DND-41 (cell line): ENCODE data around the gene ADCY7.

Experiments
- ATAC-seq: fragments of 200-7000 bp; cut with Tn5 transposase; 3 replicates; pipeline ENCODE4 v1.9.1; 2021; ENCODE audit warnings: low read depth; ENCODE audit not compliant: insufficient read depth
- DNase-seq: peaks from one replicate; pipeline ENCODE4 v3.0.0-alpha.2; 2020
- H2AFZ ChIP-seq: 2 replicates; pipeline ENCODE4 v1.6.0; 2012; ENCODE audit warnings: low read depth, low read length
- H3K27ac ChIP-seq: 2 replicates; pipeline ENCODE4 v1.5.1; 2012; ENCODE audit warnings: low read length, inconsistent platforms
- H3K27me3 ChIP-seq: fragments of 200-600 bp; sonication (generic); 2 replicates; pipeline ENCODE4 v1.6.0; 2012; ENCODE audit warnings: low read length, mild to moderate bottlenecking, inconsistent platforms; ENCODE audit not compliant: insufficient read depth, poor library complexity
- H3K36me3 ChIP-seq: 2 replicates; pipeline ENCODE4 v1.5.1; 2012; ENCODE audit warnings: low read length, inconsistent platforms; ENCODE audit not compliant: insufficient read depth
- H3K4me1 ChIP-seq: 2 replicates; pipeline ENCODE4 v1.5.1; 2012; ENCODE audit warnings: mild to moderate bottlenecking, low read length; ENCODE audit not compliant: insufficient read depth
- H3K4me2 ChIP-seq: 2 replicates; pipeline ENCODE4 v1.6.0; 2012; ENCODE audit warnings: mild to moderate bottlenecking, moderate library complexity, low read length, inconsistent platforms; ENCODE audit not compliant: insufficient read depth
- H3K4me3 ChIP-seq, 2 experiments: fragments of 200-600 bp in 1 of 2; shearing (Covaris generic) in 1 of 2; 2 replicates each; pipeline ENCODE4 v1.5.1; 2012 to 2016; ENCODE audit warnings: inconsistent platforms in 2 of 2, low read length in 2 of 2, mild to moderate bottlenecking in 2 of 2, low read depth in 1 of 2, moderate library complexity in 1 of 2
- H3K79me2 ChIP-seq: 2 replicates; pipeline ENCODE4 v1.6.0; 2012; ENCODE audit warnings: low read length, inconsistent platforms; ENCODE audit not compliant: insufficient read depth
- H3K9ac ChIP-seq: 2 replicates; pipeline ENCODE4 v1.6.0; 2012; ENCODE audit warnings: low read depth, mild to moderate bottlenecking, inconsistent platforms, low read length, moderate library complexity
- H3K9me3 ChIP-seq: 2 replicates; pipeline ENCODE4 v1.5.1; 2012; ENCODE audit warnings: low read length, moderate library complexity, mild to moderate bottlenecking, inconsistent platforms; ENCODE audit not compliant: insufficient read depth, severe bottlenecking
- H4K20me1 ChIP-seq: 2 replicates; pipeline ENCODE4 v1.6.0; 2012; ENCODE audit warnings: low read length; ENCODE audit not compliant: insufficient read depth
- CTCF ChIP-seq: IDR thresholded peaks from 2 replicates; pipeline ENCODE4 v1.5.1; 2012; ENCODE audit warnings: borderline replicate concordance, low read length, moderate library complexity, mild to moderate bottlenecking; ENCODE audit not compliant: poor library complexity, severe bottlenecking; ENCODE audit errors: extremely low read depth
- EZH2 ChIP-seq: IDR thresholded peaks from 3 replicates; pipeline ENCODE4 v1.6.1; 2012; ENCODE audit warnings: borderline replicate concordance, low read depth, mild to moderate bottlenecking, moderate library complexity, low read length, inconsistent platforms; ENCODE audit not compliant: severe bottlenecking

Gene ADCY7

GRCh38 chr16:50318796-50319578 is 52.6 kb downstream of the ADCY7 start:
- no peak overlapping the region for H3K9ac ChIP-seq
- H3K79me2 ChIP-seq = no peaks in the 10 kb centered on the region
- H3K4me2 ChIP-seq = no peak overlapping the region
- H3K4me3 ChIP-seq = no peak overlapping the region
- TF ChIP-seq EZH2 (no peak), CTCF (no peak)
- DNase-seq = no peak
- ATAC-seq = peak; percentile 35; the same call in 1 of the 3 replicates
- no peaks in the 10 kb centered on the region for H3K4me1 ChIP-seq
- peaks cover 97% of the 10 kb centered on the region for H3K36me3 ChIP-seq
- H3K27me3 ChIP-seq = no peaks in the 10 kb centered on the region
- no peak overlapping the region for H3K27ac ChIP-seq
- H4K20me1 ChIP-seq = no peaks in the 10 kb centered on the region; the same call in 1 of the 2 replicates
- H3K9me3 ChIP-seq = no peaks in the 10 kb centered on the region
- no peak overlapping the region for H2AFZ ChIP-seq

- H4K20me1 ChIP-seq = peaks cover 4% of the 10 kb centered on the region; the same call in 1 of the 2 replicates
- H3K9me3 ChIP-seq = no peaks in the 10 kb centered on the region
- H3K36me3 ChIP-seq = peaks cover 97% of the 10 kb centered on the region
- no peaks in the 10 kb centered on the region for H3K27me3 ChIP-seq
- DNase-seq = no peak
- H2AFZ ChIP-seq = no peak overlapping the region
- ATAC-seq = no peak
- no peak overlapping the region for H3K4me2 ChIP-seq
- TF ChIP-seq EZH2 (no peak), CTCF (no peak)
- H3K4me3 ChIP-seq = no peak overlapping the region
- no peak overlapping the region for H3K27ac ChIP-seq
- no peak overlapping the region for H3K9ac ChIP-seq
- H3K79me2 ChIP-seq = no peaks in the 10 kb centered on the region
- no peaks in the 10 kb centered on the region for H3K4me1 ChIP-seq
Measured at GRCh38 chr16:50320310-50320709, 54.0 kb downstream of the ADCY7 start.

- Histone ChIP-seq H3K4me3 (no peak overlapping the region), H2AFZ (no peak overlapping the region), H3K9ac (no peak overlapping the region), H3K27ac (no peak overlapping the region), H3K36me3 (peaks cover 96% of the 10 kb centered on the region), H3K9me3 (no peaks in the 10 kb centered on the region), H3K27me3 (no peaks in the 10 kb centered on the region), H3K4me2 (no peak overlapping the region), H4K20me1 (peaks cover 7% of the 10 kb centered on the region; the same call in 1 of the 2 replicates), H3K79me2 (no peaks in the 10 kb centered on the region), H3K4me1 (no peaks in the 10 kb centered on the region)
- DNase-seq (no peak), ATAC-seq (no peak)
- no peak for TF ChIP-seq EZH2
- no peak for TF ChIP-seq CTCF
Measured at GRCh38 chr16:50322333-50322732, 56.0 kb downstream of the ADCY7 start.
